ENCODE results near the gene CNIH2. TPM values are rescaled to one million over a fixed set of nuclear protein-coding genes. Genes with fewer than 3 reads are reported as not detected.
A peak's percentile ranks its signal among the peaks of the same experiment; 100 is the strongest.

Gene CNIH2
- total and polyA plus RNA-seq, 2 of the 13 experiments (the other 11 are each of a cell fraction or from before 2014, with no cell fraction given) = 0.60 to 0.69 TPM

DNA sequence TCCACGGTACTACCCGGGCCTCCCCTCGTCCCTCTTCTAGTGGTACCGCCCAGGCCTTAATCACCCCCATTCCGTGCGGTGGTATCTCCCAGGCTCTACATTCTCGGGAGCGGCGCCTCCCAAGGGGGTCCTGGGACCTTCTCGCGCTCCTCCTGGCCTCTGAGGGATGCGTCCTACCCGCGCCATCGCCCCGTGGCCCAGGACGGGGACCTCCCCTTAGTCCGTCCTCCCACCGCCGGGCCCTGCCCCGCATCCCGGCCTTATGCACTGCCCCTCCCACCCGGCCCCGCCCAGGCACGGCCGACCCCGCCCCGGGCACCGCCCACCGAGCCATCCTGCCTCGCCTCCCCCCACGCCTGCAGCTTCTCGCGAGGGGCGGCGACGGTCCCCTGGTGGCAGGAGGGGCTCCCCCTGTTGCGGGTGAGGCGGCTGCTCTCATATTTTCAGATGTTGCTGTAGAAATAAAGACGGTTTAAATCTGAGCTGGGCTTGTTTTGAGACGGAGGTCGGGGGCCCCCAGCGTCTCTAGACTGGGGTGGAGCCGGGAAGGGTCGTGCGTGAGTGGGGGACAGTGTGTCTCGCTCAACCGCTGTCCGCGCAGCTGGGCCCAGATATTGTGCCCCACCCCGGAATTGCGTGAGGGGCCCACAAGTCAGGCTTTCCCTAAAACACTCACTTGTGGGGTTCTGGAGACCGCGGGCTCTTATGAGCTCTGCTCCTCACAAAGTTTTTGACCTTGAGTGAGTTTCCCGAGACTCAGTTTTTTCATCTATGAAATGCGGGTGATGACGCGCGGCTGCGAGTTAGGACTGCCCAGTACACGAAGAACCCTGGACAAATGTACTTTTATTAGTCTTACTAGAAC is 10.4 kb upstream of the CNIH2 start (continued):
- TF ChIP-seq NKX3-1 (CRISPR knock-in tag; IDR thresholded peaks at IDR 0.05) (0 out of 2 replicates have a peak, but pooled peaks have one; percentile 67), ZNF12 (CRISPR knock-in tag; IDR thresholded peaks at IDR 0.05) (no peak), ZNF552 (CRISPR knock-in tag; IDR thresholded peaks at IDR 0.05; ENCODE audit: borderline replicate concordance) (no peak), FOXA1 (IDR thresholded peaks at IDR 0.05) (no peak), FOXA1 (CRISPR knock-in tag; IDR thresholded peaks at IDR 0.05) (no peak), AHR (CRISPR knock-in tag; IDR thresholded peaks at IDR 0.05) (no peak), HDAC1 (CRISPR knock-in tag; IDR thresholded peaks at IDR 0.05) (no peak), MYC (CRISPR knock-in tag; IDR thresholded peaks at IDR 0.05; ENCODE audit: borderline replicate concordance) (peak; percentile 17; the same call in 1 of the 2 replicates), ZNF335 (CRISPR knock-in tag; IDR thresholded peaks at IDR 0.05) (no peak)
- TF ChIP-seq, protein P1, sequence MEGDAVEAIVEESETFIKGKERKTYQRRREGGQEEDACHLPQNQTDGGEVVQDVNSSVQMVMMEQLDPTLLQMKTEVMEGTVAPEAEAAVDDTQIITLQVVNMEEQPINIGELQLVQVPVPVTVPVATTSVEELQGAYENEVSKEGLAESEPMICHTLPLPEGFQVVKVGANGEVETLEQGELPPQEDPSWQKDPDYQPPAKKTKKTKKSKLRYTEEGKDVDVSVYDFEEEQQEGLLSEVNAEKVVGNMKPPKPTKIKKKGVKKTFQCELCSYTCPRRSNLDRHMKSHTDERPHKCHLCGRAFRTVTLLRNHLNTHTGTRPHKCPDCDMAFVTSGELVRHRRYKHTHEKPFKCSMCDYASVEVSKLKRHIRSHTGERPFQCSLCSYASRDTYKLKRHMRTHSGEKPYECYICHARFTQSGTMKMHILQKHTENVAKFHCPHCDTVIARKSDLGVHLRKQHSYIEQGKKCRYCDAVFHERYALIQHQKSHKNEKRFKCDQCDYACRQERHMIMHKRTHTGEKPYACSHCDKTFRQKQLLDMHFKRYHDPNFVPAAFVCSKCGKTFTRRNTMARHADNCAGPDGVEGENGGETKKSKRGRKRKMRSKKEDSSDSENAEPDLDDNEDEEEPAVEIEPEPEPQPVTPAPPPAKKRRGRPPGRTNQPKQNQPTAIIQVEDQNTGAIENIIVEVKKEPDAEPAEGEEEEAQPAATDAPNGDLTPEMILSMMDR (CRISPR knock-in tag; IDR thresholded peaks at IDR 0.05) = peak; percentile 31; the same call in 1 of the 2 replicates
- TF ChIP-seq, protein P2, sequence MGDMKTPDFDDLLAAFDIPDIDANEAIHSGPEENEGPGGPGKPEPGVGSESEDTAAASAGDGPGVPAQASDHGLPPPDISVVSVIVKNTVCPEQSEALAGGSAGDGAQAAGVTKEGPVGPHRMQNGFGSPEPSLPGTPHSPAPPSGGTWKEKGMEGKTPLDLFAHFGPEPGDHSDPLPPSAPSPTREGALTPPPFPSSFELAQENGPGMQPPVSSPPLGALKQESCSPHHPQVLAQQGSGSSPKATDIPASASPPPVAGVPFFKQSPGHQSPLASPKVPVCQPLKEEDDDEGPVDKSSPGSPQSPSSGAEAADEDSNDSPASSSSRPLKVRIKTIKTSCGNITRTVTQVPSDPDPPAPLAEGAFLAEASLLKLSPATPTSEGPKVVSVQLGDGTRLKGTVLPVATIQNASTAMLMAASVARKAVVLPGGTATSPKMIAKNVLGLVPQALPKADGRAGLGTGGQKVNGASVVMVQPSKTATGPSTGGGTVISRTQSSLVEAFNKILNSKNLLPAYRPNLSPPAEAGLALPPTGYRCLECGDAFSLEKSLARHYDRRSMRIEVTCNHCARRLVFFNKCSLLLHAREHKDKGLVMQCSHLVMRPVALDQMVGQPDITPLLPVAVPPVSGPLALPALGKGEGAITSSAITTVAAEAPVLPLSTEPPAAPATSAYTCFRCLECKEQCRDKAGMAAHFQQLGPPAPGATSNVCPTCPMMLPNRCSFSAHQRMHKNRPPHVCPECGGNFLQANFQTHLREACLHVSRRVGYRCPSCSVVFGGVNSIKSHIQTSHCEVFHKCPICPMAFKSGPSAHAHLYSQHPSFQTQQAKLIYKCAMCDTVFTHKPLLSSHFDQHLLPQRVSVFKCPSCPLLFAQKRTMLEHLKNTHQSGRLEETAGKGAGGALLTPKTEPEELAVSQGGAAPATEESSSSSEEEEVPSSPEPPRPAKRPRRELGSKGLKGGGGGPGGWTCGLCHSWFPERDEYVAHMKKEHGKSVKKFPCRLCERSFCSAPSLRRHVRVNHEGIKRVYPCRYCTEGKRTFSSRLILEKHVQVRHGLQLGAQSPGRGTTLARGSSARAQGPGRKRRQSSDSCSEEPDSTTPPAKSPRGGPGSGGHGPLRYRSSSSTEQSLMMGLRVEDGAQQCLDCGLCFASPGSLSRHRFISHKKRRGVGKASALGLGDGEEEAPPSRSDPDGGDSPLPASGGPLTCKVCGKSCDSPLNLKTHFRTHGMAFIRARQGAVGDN (CRISPR knock-in tag; IDR thresholded peaks at IDR 0.05) = peak; percentile 26; the same call in 1 of the 2 replicates
- TF ChIP-seq, protein P3, sequence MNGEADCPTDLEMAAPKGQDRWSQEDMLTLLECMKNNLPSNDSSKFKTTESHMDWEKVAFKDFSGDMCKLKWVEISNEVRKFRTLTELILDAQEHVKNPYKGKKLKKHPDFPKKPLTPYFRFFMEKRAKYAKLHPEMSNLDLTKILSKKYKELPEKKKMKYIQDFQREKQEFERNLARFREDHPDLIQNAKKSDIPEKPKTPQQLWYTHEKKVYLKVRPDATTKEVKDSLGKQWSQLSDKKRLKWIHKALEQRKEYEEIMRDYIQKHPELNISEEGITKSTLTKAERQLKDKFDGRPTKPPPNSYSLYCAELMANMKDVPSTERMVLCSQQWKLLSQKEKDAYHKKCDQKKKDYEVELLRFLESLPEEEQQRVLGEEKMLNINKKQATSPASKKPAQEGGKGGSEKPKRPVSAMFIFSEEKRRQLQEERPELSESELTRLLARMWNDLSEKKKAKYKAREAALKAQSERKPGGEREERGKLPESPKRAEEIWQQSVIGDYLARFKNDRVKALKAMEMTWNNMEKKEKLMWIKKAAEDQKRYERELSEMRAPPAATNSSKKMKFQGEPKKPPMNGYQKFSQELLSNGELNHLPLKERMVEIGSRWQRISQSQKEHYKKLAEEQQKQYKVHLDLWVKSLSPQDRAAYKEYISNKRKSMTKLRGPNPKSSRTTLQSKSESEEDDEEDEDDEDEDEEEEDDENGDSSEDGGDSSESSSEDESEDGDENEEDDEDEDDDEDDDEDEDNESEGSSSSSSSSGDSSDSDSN (CRISPR knock-in tag; IDR thresholded peaks at IDR 0.05) = no peak
- TF ChIP-seq, protein P4, sequence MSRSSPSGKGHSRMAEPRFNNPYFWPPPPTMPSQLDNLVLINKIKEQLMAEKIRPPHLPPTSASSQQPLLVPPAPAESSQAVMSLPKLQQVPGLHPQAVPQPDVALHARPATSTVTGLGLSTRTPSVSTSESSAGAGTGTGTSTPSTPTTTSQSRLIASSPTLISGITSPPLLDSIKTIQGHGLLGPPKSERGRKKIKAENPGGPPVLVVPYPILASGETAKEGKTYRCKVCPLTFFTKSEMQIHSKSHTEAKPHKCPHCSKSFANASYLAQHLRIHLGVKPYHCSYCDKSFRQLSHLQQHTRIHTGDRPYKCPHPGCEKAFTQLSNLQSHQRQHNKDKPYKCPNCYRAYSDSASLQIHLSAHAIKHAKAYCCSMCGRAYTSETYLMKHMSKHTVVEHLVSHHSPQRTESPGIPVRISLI (CRISPR knock-in tag; IDR thresholded peaks at IDR 0.05; ENCODE audit: borderline replicate concordance) = no peak
- TF ChIP-seq, protein P5, sequence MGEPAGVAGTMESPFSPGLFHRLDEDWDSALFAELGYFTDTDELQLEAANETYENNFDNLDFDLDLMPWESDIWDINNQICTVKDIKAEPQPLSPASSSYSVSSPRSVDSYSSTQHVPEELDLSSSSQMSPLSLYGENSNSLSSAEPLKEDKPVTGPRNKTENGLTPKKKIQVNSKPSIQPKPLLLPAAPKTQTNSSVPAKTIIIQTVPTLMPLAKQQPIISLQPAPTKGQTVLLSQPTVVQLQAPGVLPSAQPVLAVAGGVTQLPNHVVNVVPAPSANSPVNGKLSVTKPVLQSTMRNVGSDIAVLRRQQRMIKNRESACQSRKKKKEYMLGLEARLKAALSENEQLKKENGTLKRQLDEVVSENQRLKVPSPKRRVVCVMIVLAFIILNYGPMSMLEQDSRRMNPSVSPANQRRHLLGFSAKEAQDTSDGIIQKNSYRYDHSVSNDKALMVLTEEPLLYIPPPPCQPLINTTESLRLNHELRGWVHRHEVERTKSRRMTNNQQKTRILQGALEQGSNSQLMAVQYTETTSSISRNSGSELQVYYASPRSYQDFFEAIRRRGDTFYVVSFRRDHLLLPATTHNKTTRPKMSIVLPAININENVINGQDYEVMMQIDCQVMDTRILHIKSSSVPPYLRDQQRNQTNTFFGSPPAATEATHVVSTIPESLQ (CRISPR knock-in tag; conservative IDR thresholded peaks at IDR 0.05) = no peak
- TF ChIP-seq, protein P6, sequence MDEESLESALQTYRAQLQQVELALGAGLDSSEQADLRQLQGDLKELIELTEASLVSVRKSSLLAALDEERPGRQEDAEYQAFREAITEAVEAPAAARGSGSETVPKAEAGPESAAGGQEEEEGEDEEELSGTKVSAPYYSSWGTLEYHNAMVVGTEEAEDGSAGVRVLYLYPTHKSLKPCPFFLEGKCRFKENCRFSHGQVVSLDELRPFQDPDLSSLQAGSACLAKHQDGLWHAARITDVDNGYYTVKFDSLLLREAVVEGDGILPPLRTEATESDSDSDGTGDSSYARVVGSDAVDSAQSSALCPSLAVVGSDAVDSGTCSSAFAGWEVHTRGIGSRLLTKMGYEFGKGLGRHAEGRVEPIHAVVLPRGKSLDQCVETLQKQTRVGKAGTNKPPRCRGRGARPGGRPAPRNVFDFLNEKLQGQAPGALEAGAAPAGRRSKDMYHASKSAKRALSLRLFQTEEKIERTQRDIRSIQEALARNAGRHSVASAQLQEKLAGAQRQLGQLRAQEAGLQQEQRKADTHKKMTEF (CRISPR knock-in tag; IDR thresholded peaks at IDR 0.05) = peak; percentile 2; the same call in 1 of the 2 replicates

Data from HepG2 (cell line).